Measurements from ENCODE around the gene ARPC4.

Gene ARPC4

GRCh38 chr3:9792405-9793160, at the start of gene ARPC4, which contains the start of gene TADA3:
ARPC4 (plus strand) TSS chr3:9793082; CDS start chr3:9793122, 40 bp downstream.
TADA3 (minus strand) TSS chr3:9792473; CDS start chr3:9791466, 1,007 bp downstream.
- DNase-seq (ENCODE audit: low read depth), result peak; percentile 96

- DNase-seq (ENCODE audit: low read depth), result no peak
These were observed 49.3 kb upstream of the ARPC4 start for GRCh38 chr3:9743548-9743947.

GRCh38 chr3:9744162-9744561, 48.7 kb upstream of the ARPC4 start:
- no peak for DNase-seq (ENCODE audit: low read depth)

- no peak for DNase-seq (ENCODE audit: low read depth)
These were observed 47.4 kb upstream of the ARPC4 start for GRCh38 chr3:9745521-9745920.

- DNase-seq (ENCODE audit: low read depth), result no peak
These were observed 46.6 kb upstream of the ARPC4 start for GRCh38 chr3:9746330-9746729.

GRCh38 chr3:9747267-9747666, 45.6 kb upstream of the ARPC4 start:
- DNase-seq (ENCODE audit: low read depth), result no peak

GRCh38 chr3:9748031-9748430, 44.9 kb upstream of the ARPC4 start:
- DNase-seq (ENCODE audit: low read depth), result no peak

- no peak for DNase-seq (ENCODE audit: low read depth)
These were observed 43.6 kb upstream of the ARPC4 start for GRCh38 chr3:9749296-9749644.

- DNase-seq (ENCODE audit: low read depth), result peak; percentile 97
These were observed 43.0 kb upstream of the ARPC4 start, which contains the start of gene OGG1 for GRCh38 chr3:9749645-9750555. OGG1 (plus strand) TSS chr3:9749952; CDS start chr3:9750287, 335 bp downstream.

GRCh38 chr3:9750556-9751411, 42.1 kb upstream of the ARPC4 start:
- no peak for DNase-seq (ENCODE audit: low read depth)

GRCh38 chr3:9754678-9755077, 38.2 kb upstream of the ARPC4 start:
- no peak for DNase-seq (ENCODE audit: low read depth)

GRCh38 chr3:9757427-9757826, 35.5 kb upstream of the ARPC4 start:
- DNase-seq (ENCODE audit: low read depth), result no peak

- no peak for DNase-seq (ENCODE audit: low read depth)
These were observed 31.9 kb upstream of the ARPC4 start for GRCh38 chr3:9760779-9761505.

GRCh38 chr3:9761919-9762318, 31.0 kb upstream of the ARPC4 start:
- no peak for DNase-seq (ENCODE audit: low read depth)

GRCh38 chr3:9762871-9763270, 30.0 kb upstream of the ARPC4 start:
- DNase-seq (ENCODE audit: low read depth), result no peak

GRCh38 chr3:9765865-9766264, 27.0 kb upstream of the ARPC4 start:
- no peak for DNase-seq (ENCODE audit: low read depth)

GRCh38 chr3:9767418-9767817, 25.5 kb upstream of the ARPC4 start:
- no peak for DNase-seq (ENCODE audit: low read depth)

GRCh38 chr3:9768141-9768775, 24.6 kb upstream of the ARPC4 start:
- DNase-seq (ENCODE audit: low read depth), result no peak

GRCh38 chr3:9769012-9769411, 23.9 kb upstream of the ARPC4 start:
- DNase-seq (ENCODE audit: low read depth), result no peak

- no peak for DNase-seq (ENCODE audit: low read depth)
These were observed 23.2 kb upstream of the ARPC4 start, which contains the start of gene CAMK1 for GRCh38 chr3:9769426-9770275. CAMK1 (minus strand) TSS chr3:9769947; CDS start chr3:9767749, 2,198 bp downstream.

Data from HS-27A (cell line).